Spleen (tissue), 11 donors: ENCODE data around the gene NCAPH2. TPM values are rescaled to one million over a fixed set of nuclear protein-coding genes. Genes with fewer than 3 reads are reported as not detected.

Source experiments
- DNase-seq: peaks from one replicate; pipeline ENCODE4 v3.0.0-alpha.2; 2020
- H3K27ac ChIP-seq, 8 donors: fragments of 200-600 bp; sonication (generic) in 7 of 8; 1 replicate in 4 of 8; 2 replicates in 4 of 8; pipeline versions ENCODE4 v1.5.0 to v1.8.0; 2016 to 2021; ENCODE audit warnings: inconsistent platforms in 4 of 8, mild to moderate bottlenecking in 4 of 8, moderate library complexity in 1 of 8
- H3K27me3 ChIP-seq, 7 donors: fragments of 200-600 bp; sonication (generic) in 6 of 7; replicated peaks in 1 of 7; 1 replicate in 4 of 7; 2 replicates in 3 of 7; pipeline versions ENCODE4 v1.5.0 to v1.8.0; 2016 to 2021; ENCODE audit warnings: inconsistent platforms in 3 of 7, mild to moderate bottlenecking in 1 of 7
- H3K36me3 ChIP-seq, 6 donors: fragments of 200-600 bp; sonication (generic) in 5 of 6; 1 replicate in 4 of 6; 2 replicates in 2 of 6; pipeline versions ENCODE4 v1.5.0 to v1.8.0; 2016 to 2021; ENCODE audit warnings: inconsistent platforms in 2 of 6
- H3K4me1 ChIP-seq, 6 donors: fragments of 200-600 bp; sonication (generic) in 5 of 6; 1 replicate in 3 of 6; 2 replicates in 3 of 6; pipeline versions ENCODE4 v1.5.0 to v1.8.0; 2016 to 2021; ENCODE audit warnings: inconsistent platforms in 3 of 6
- H3K4me3 ChIP-seq, 8 donors: fragments of 200-600 bp; sonication (generic) in 7 of 8; 1 replicate in 4 of 8; 2 replicates in 4 of 8; pipeline versions ENCODE4 v1.5.0 to v1.8.0; 2016 to 2021; ENCODE audit warnings: inconsistent platforms in 4 of 8, mild to moderate bottlenecking in 4 of 8, moderate library complexity in 2 of 8
- H3K9me3 ChIP-seq, 8 donors: fragments of 200-600 bp; sonication (generic) in 7 of 8; 1 replicate in 4 of 8; 2 replicates in 4 of 8; pipeline versions ENCODE4 v1.5.0 to v1.8.0; 2016 to 2021; ENCODE audit warnings: inconsistent platforms in 4 of 8
- POLR2A ChIP-seq, 3 donors: fragments of 450-650 bp; IDR thresholded peaks; one replicate each; pipeline ENCODE4 v1.5.1; 2017; ENCODE audit warnings: antibody characterized with exemption in 3 of 3, mild to moderate bottlenecking in 1 of 3
- POLR2AphosphoS5 ChIP-seq, 3 donors: sonication (generic); formaldehyde crosslinking; IDR thresholded peaks; one replicate each; pipeline ENCODE4 v1.5.1; 2017; ENCODE audit warnings: antibody characterized with exemption in 3 of 3
- WGBS, 5 donors: extraction: QIAGEN DNeasy Blood & Tissue Kit in 3 of 5; methylation state at CpG; one replicate each; pipeline versions ENCODE4 v1.1.5 to v1.1.7; 2013 to 2018; 5-methylcytosine and 5-hydroxymethylcytosine counted together
- intact Hi-C: fragments of 100-400 bp; cut with DNase I; formaldehyde crosslinking; loops from one replicate; pipeline ENCODE4 v1.15.0; 2023; ENCODE audit warnings: low total_unique reads
- polyA plus RNA-seq, 3 donors: library from polyadenylated mRNA; stranded (reverse); fragments of 200-250 nt; gene quantifications; one replicate each; pipeline ENCODE4 v1.2.1, GENCODE V29; 2013
- total RNA-seq, 7 donors: library from RNA; depleted of rRNA in 3 of 7; stranded (reverse); fragments of >200 nt in 3 of 7; fragmentation: NEBNext Ultra II Directional in 4 of 7; extraction: Animal tissue kit (Norgen Biotek cat#: 25700) in 4 of 7; gene quantifications; one replicate each; pipeline versions ENCODE4 v1.1.0 to v1.2.1, GENCODE V29; 2016 to 2021
- TF ChIP-seq, protein P1 (sequence below), 11 experiments: fragments of 200-600 bp in 7 of 11; fragments of 450-650 bp in 4 of 11; sonication (generic) in 4 of 11; IDR thresholded peaks in 8 of 11; conservative IDR thresholded peaks in 3 of 11; 1 replicate in 7 of 11; 2 replicates in 4 of 11; pipeline versions ENCODE4 v1.4.0 to v1.8.0; 2016 to 2021; ENCODE audit warnings: antibody characterized with exemption in 11 of 11, inconsistent platforms in 4 of 11, mild to moderate bottlenecking in 1 of 11
- donor health status: healthy with polysubstance abuse.
- donor health status: DM: no; HTN: no; CAD: no; lungs with moderate emphysema.
- donor health status: DM: no; HTN: no; CAD: no.
- donor health status: Bipolar disorder and iron deficiency.
- donor health status: healthy.
- donor health status: DM: no; HTN: no; CAD: no.
- donor health status: DM: yes; HTN: yes; CAD: no.

NCAPH2 gene
- total and polyA plus RNA-seq, 10 donors: 31.4 to 48.0 (median 37.1) TPM

DNA sequence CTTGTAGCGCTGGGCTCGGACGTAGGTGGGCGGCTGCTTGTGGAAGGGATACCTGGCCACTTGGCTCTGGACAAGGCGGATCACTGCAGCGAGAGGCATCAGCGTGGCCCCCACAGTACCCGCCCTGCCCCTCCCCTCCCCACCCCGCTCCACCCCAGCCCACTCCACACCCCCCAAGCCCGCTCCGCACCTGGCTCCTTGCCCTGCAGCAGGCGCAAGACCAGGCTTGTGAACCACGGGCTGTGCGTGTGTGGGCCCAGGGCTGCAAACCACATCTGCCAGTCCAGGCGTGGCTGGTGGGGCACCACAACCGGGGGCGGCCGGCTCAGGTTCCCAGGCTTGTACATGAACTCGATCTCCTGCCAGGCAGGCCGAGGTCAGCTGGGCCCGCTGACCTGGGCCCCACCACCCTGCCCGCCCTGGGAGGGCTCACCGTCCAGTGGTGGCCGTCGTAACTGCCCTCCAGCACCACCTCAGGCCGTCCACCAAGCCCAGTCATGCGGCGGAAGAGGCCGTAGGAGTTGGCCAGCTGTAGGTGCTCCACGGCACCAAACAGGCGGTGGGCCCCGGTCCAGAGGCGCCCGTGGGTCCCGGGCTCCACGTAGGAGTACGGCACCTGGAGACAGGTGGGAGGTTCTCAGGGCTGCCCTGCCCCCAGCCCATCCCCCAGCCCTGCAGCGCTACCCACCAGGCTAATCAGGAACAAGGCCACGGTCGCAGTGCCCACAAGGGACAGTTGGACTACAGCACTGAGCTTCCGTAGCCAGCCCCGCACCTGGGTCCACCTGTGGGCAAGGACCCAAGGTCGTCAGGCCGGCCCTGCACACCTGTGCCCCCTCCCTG, 3.4 kb upstream of the NCAPH2 start:
- intact Hi-C loops: no loop called here
- Histone ChIP-seq H3K4me3 (no peak overlapping the region), H3K27ac (no peak overlapping the region), H3K9me3 (no peaks in the 10 kb centered on the region), H3K4me1 (peaks cover 18 to 45% (median 30%) of the 10 kb centered on the region in 6 donors), H3K36me3 (peaks cover 0 to 53% (median 37%) of the 10 kb centered on the region in 6 donors), H3K27me3 (no peaks in the 10 kb centered on the region)
- WGBS, 5 donors: 92 to 95% (median 93%) methylated on average over 9 to 44 of the region's 44 CpGs
- no peak for TF ChIP-seq POLR2A (IDR thresholded peaks at IDR 0.05)
- no peak for TF ChIP-seq POLR2AphosphoS5 (IDR thresholded peaks at IDR 0.05)
- TF ChIP-seq, protein P1, sequence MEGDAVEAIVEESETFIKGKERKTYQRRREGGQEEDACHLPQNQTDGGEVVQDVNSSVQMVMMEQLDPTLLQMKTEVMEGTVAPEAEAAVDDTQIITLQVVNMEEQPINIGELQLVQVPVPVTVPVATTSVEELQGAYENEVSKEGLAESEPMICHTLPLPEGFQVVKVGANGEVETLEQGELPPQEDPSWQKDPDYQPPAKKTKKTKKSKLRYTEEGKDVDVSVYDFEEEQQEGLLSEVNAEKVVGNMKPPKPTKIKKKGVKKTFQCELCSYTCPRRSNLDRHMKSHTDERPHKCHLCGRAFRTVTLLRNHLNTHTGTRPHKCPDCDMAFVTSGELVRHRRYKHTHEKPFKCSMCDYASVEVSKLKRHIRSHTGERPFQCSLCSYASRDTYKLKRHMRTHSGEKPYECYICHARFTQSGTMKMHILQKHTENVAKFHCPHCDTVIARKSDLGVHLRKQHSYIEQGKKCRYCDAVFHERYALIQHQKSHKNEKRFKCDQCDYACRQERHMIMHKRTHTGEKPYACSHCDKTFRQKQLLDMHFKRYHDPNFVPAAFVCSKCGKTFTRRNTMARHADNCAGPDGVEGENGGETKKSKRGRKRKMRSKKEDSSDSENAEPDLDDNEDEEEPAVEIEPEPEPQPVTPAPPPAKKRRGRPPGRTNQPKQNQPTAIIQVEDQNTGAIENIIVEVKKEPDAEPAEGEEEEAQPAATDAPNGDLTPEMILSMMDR (IDR thresholded peaks at IDR 0.05 in 8 of 11, conservative IDR thresholded peaks at IDR 0.05 in 3 of 11): no peak
- DNase-seq: peak; percentile 83

DNA sequence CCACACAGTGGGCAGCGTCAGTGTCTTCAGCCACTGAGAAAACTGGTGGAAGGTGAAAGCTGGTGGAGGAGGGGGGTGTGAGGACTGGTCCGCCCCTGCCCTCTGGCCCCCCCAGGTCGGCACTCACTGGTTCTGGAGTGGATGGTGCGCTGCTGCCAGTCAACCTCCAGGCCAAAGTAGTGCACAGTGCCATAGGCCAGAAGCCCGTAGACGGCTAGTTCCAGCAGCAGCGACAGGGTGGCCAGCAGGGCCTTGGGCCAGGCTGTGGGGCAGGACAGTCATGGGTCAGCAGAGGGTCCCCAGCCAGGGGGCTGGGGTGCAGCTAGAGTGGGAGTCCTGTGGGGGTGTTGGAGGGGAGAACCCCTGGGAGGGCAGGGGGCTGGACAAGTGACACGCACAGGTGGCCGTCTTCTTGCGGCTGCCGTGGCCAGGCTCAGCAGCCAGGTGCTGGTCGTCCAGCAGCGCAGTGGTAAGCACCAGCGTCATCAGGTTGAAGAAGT, 2.7 kb upstream of the NCAPH2 start:
- no peak for TF ChIP-seq POLR2A (IDR thresholded peaks at IDR 0.05)
- TF ChIP-seq POLR2AphosphoS5 (IDR thresholded peaks at IDR 0.05): no peak
- TF ChIP-seq, protein P1 (IDR thresholded peaks at IDR 0.05 in 8 of 11, conservative IDR thresholded peaks at IDR 0.05 in 3 of 11): no peak
- Histone ChIP-seq H3K27me3 (no peaks in the 10 kb centered on the region), H3K4me1 (peaks cover 18 to 52% (median 33%) of the 10 kb centered on the region in 6 donors), H3K4me3 (no peak overlapping the region), H3K9me3 (no peaks in the 10 kb centered on the region), H3K27ac (no peak overlapping the region), H3K36me3 (peaks cover 0 to 56% (median 37%) of the 10 kb centered on the region in 6 donors)
- intact Hi-C loops: no loop called here
- peak; percentile 79 for DNase-seq
- 89 to 95% (median 93%) methylated on average over 13 to 14 of the region's 14 CpGs for WGBS, 5 donors

DNA sequence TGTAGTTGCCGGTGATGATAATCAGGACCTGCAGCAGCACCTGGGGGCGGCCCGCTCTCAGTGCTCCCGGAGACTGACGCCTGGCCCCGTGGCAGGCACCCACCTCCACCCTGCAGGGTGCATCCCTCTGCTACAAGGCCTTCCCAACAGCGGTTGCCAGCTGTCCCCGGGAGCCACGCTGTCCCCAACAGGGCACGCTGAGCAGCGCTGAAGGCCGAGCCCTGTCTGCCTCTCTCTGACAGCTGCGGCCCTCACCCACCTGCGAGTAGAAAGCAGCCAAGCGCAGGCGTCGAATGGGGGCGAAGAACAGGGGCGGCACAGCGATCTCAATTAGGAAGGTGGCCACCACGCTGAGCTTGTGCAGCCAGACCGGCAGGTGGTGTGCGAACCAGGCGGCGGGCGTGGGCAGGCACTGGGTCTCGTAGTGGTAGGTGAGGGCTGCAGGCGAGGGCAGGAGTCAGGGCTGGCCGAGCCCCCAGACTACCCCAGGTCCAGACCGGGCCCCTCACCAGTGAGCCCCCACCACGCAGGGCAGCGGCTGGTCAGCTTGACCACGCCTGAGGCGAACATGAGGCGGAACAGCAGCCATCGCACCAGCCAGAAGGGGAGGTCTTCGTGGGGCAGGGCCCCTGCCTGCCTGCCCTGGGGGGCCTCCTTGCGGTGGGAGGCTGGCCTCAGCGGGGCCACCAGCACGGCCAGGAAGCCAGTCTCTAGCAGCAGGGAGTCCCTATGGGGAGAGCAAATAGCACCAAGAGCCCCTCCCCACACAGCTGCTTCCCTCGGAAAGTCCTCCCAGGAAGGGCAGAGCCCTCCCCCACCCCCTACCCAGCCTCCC, 2.0 kb upstream of the NCAPH2 start:
- 91 to 96% (median 93%) methylated on average over 29 to 41 of the region's 41 CpGs for WGBS, 5 donors
- Histone ChIP-seq H3K27me3 (no peaks in the 10 kb centered on the region), H3K4me1 (peaks cover 18 to 53% (median 33%) of the 10 kb centered on the region in 6 donors), H3K4me3 (peak overlapping the region in 7 of 8 donors; percentile 56 to 96 (median 81)), H3K36me3 (peaks cover 0 to 57% (median 37%) of the 10 kb centered on the region in 6 donors), H3K27ac (peak overlapping the region in 2 of 8 donors; percentile 91 to 97), H3K9me3 (no peaks in the 10 kb centered on the region)
- TF ChIP-seq POLR2AphosphoS5 (IDR thresholded peaks at IDR 0.05): no peak
- TF ChIP-seq, protein P1 (IDR thresholded peaks at IDR 0.05 in 8 of 11, conservative IDR thresholded peaks at IDR 0.05 in 3 of 11): no peak
- no peak for TF ChIP-seq POLR2A (IDR thresholded peaks at IDR 0.05)
- peak; percentile 87 for DNase-seq
- intact Hi-C loops: no loop called here
